Activated T-helper 1 cell treated with anti-CD3 and anti-CD28 coated beads, Interleukin-2, amount 50 U/mL, for 16 hours (primary cell): ENCODE measurements around the gene EXOSC3.

Source experiments
- DNase-seq, 2 donors: peaks; one replicate each; pipeline ENCODE4 v3.0.0-alpha.2; 2020; ENCODE audit warnings: low read depth in 1 of 2, low spot score in 1 of 2

Gene EXOSC3

DNA sequence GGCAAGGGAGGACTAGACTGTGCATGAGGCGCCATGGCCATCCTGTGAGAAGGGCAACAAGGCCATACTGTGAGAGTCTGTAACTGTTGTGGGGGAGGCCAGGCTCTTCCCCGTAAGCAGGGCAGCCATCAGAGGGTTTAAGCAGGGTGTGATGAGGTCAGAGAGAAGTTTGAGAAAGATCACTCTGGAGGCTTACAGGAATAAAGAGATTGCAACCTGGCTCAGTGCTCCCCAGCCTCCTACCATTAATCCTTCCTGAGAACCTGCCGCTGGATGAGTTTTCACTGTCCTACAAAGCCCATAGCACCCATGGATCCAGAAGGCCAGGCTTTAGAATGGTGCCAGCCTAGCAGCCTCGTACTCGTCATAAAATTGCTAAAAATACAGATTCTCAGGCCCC lies 45.6 kb downstream of the EXOSC3 start:
- no peak for DNase-seq

- DNase-seq = no peak
Measured at GRCh38 chr9:37732952-37733351, 51.9 kb downstream of the EXOSC3 start.

DNA sequence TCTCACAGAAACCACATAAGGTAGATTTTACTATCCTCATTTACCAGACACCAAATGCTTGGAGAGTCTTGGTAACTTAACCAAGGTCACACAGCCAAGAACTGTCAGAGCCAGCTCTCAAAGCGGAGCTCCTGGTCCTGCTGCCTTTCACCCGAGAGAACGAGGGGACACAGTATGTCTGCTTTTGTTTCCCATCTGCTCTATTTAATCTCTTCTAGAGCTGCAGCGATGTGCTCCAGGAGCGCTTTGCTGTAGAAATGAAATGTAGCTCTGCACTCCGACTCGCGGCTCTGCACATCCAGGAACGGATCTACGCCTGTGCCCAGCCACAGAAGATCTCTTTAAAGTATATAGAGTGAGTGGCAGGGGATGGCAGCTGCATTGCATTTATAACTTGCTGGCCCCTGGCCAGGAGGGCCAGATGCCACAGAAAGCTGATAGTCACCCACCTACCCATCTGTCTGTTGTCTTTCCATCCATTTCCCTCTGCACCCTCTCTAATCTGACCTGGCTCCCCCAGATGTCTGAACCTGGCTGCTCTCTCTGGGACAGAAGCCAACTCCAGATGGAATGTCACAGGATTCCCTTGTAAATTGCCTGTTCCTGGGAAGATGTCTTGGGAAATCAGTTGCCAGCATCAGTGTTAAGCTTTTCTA lies 52.6 kb downstream of the EXOSC3 start:
- no peak for DNase-seq

DNA sequence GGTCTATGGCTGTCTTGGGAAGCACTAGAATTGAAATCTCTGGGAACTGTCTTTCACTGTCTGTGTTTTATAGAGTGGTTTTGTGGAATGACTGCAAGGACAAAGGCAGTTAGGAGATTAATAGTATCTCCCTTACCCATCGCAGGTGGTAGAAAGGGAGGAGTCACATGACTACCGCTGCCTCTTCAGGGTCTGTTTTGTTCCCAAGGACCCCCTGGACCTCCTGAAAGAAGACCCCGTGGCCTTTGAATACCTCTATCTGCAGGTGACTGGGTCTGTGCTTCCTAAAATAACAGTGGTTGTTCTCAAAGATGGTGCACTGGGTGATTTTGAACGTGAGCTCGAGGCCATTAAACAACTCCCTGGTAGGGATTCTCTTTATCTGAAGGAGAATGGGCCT lies 54.0 kb downstream of the EXOSC3 start:
- no peak for DNase-seq

DNA sequence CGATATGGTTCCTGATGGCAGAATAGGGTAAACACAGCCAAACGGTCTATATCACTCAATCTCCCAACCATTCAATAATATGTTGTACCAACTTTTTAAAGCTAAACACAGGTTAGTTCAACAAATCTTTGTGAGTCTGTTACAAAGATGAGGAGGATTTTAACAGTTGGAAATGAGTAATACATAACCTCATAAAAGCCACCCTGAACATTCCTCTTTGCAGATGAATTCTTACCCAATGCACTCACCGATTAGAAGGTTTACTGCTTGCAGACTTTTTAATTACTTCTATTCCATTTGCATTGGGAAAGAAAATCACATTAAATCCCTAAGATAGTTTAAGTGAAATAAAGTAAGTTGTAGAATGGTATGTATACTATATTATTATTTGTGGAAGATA lies 54.6 kb downstream of the EXOSC3 start:
- DNase-seq = no peak
